WI38 (cell line): ENCODE results near the gene NR2F6.

Experiments used
- H3K4me3 ChIP-seq: 2 replicates; pipeline ENCODE4 v1.5.1; 2011; ENCODE audit warnings: low read depth, mild to moderate bottlenecking, control low read depth, low read length
- CTCF ChIP-seq: IDR thresholded peaks from 2 replicates; pipeline ENCODE4 v1.5.1; 2012; ENCODE audit warnings: low read depth, mild to moderate bottlenecking, control low read depth, low read length

NR2F6 gene

GRCh38 chr19:17225053-17225452 is 20.7 kb downstream of the NR2F6 start:
- no peak overlapping the region for H3K4me3 ChIP-seq
- no peak for TF ChIP-seq CTCF

- H3K4me3 ChIP-seq: no peak overlapping the region
Observed at GRCh38 chr19:17220207-17220758, 25.4 kb downstream of the NR2F6 start.

GRCh38 chr19:17219286-17219685 is 26.4 kb downstream of the NR2F6 start:
- no peak for TF ChIP-seq CTCF
- no peak overlapping the region for H3K4me3 ChIP-seq

More at GRCh38 chr19:17220207-17220758, 25.4 kb downstream of the NR2F6 start:
- no peak for TF ChIP-seq CTCF

- TF ChIP-seq CTCF: no peak
- no peak overlapping the region; the same call in 1 of the 2 replicates for H3K4me3 ChIP-seq
Observed at GRCh38 chr19:17216058-17216670, 29.6 kb downstream of the NR2F6 start.

- no peak for TF ChIP-seq CTCF
Observed at GRCh38 chr19:17215127-17215971, 30.4 kb downstream of the NR2F6 start, which contains the start of gene USE1. Gene USE1, plus strand, starts transcription at chr19:17215357. Its CDS starts 49 bp downstream, at chr19:17215406.

GRCh38 chr19:17214508-17215126 is 31.1 kb downstream of the NR2F6 start:
- TF ChIP-seq CTCF: no peak

More at GRCh38 chr19:17215127-17215971, 30.4 kb downstream of the NR2F6 start, which contains the start of gene USE1:
- H3K4me3 ChIP-seq: peak within 1 kb of the TSS; percentile 68

More at GRCh38 chr19:17214508-17215126, 31.1 kb downstream of the NR2F6 start:
- peak overlapping the region; percentile 68 for H3K4me3 ChIP-seq
